Thoracic aorta (tissue), 2 donors: ENCODE data around the gene ABCB9. TPM values are rescaled to one million over a fixed set of nuclear protein-coding genes. Genes with fewer than 3 reads are reported as not detected.

Experiments
- ATAC-seq: fragments of 150-250 bp; one replicate; pipeline ENCODE4 v1.8.0; 2017; ENCODE audit warnings: low read depth; ENCODE audit not compliant: insufficient number of reproducible peaks, low FRiP score
- DNase-seq: peaks from one replicate; pipeline ENCODE4 v3.0.0-alpha.2; 2020; ENCODE audit warnings: low spot score
- H3K27ac ChIP-seq, 2 donors: fragments of 200-600 bp; sonication (generic); 1 replicate in 1 of 2; 2 replicates in 1 of 2; pipeline ENCODE4 v1.5.1; 2016; ENCODE audit warnings: mild to moderate bottlenecking in 2 of 2, moderate library complexity in 2 of 2
- H3K27me3 ChIP-seq: fragments of 200-600 bp; sonication (generic); replicated peaks from 2 replicates; pipeline ENCODE4 v1.6.0; 2016; ENCODE audit warnings: mild to moderate bottlenecking; ENCODE audit not compliant: insufficient read depth
- H3K36me3 ChIP-seq: fragments of 200-600 bp; sonication (generic); one replicate; pipeline ENCODE4 v1.5.1; 2016
- H3K4me1 ChIP-seq, 2 donors: fragments of 200-600 bp; sonication (generic); 1 replicate in 1 of 2; 2 replicates in 1 of 2; pipeline versions ENCODE4 v1.5.1 to v1.6.0; 2016; ENCODE audit warnings: low read depth in 2 of 2, mild to moderate bottlenecking in 1 of 2; ENCODE audit not compliant: control insufficient read depth in 1 of 2
- H3K4me3 ChIP-seq: fragments of 200-600 bp; sonication (generic); 2 replicates; pipeline ENCODE4 v1.5.1; 2016; ENCODE audit warnings: mild to moderate bottlenecking
- H3K9me3 ChIP-seq: fragments of 200-600 bp; sonication (generic); 2 replicates; pipeline ENCODE4 v1.5.1; 2016
- total RNA-seq, 2 donors: library from RNA; depleted of rRNA; stranded (reverse); fragments of >200 nt; gene quantifications; one replicate each; pipeline versions ENCODE4 v1.1.0 to v1.2.3, GENCODE V29; 2016
- TF ChIP-seq, protein P1 (sequence below): fragments of 200-600 bp; sonication (generic); IDR thresholded peaks from one replicate; pipeline ENCODE4 v1.5.1; 2019; ENCODE audit warnings: antibody characterized with exemption

The ABCB9 gene
- total RNA-seq, 2 donors from 2014 or later = 6.3 to 7.0 TPM

DNA sequence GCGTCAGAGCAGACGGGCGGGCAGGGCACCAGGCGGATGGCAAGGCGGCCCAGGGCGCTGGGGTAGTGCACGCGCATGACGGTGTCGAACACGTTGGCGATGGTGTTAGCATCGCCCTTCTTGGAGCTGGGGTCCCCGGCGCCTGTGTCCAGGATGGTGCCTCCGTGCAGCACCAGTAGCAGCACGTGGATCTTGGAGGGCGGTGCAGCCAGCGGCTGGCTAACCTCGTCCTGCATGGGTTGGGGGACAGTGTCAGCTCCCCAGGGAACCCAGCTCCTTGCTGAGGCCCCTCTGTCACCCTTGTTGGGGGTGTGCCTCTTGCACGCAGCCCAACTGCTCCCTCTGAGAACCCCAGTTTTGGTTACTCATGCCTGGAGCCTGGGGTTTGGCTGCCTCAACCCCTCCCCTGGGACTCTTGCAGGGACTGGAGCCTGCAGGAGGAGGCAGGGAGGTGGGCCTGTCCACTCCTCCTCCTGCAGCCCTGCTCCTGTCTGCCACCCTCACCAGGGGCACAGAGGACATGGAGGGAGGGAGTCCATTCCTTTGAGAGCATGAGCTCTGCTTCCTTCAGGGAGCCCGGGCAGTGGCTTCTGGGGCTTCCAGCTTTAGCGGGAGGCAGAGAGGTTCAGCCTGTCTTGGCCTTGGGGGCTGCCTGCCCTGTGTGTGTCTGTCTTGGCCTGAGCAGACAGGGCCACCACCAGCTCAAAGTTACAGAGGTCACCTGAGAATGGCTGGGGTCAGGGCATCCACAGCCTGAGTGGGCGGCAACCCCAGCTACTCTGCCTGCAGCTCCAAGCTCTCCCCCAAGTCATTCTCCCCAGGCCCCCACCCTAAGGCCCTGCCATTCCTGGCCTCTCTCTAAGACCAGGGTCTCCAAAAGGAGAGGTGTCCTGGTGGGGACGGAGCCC lies 31.3 kb upstream of the ABCB9 start:
- Histone ChIP-seq H3K27ac (no peak overlapping the region), H3K36me3 (peaks cover 4% of the 10 kb centered on the region), H3K9me3 (no peaks in the 10 kb centered on the region), H3K27me3 (no peaks in the 10 kb centered on the region), H3K4me3 (no peak overlapping the region), H3K4me1 (no peaks in the 10 kb centered on the region)
- DNase-seq = no peak
- TF ChIP-seq, protein P1, sequence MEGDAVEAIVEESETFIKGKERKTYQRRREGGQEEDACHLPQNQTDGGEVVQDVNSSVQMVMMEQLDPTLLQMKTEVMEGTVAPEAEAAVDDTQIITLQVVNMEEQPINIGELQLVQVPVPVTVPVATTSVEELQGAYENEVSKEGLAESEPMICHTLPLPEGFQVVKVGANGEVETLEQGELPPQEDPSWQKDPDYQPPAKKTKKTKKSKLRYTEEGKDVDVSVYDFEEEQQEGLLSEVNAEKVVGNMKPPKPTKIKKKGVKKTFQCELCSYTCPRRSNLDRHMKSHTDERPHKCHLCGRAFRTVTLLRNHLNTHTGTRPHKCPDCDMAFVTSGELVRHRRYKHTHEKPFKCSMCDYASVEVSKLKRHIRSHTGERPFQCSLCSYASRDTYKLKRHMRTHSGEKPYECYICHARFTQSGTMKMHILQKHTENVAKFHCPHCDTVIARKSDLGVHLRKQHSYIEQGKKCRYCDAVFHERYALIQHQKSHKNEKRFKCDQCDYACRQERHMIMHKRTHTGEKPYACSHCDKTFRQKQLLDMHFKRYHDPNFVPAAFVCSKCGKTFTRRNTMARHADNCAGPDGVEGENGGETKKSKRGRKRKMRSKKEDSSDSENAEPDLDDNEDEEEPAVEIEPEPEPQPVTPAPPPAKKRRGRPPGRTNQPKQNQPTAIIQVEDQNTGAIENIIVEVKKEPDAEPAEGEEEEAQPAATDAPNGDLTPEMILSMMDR = no peak
- no peak for ATAC-seq

DNA sequence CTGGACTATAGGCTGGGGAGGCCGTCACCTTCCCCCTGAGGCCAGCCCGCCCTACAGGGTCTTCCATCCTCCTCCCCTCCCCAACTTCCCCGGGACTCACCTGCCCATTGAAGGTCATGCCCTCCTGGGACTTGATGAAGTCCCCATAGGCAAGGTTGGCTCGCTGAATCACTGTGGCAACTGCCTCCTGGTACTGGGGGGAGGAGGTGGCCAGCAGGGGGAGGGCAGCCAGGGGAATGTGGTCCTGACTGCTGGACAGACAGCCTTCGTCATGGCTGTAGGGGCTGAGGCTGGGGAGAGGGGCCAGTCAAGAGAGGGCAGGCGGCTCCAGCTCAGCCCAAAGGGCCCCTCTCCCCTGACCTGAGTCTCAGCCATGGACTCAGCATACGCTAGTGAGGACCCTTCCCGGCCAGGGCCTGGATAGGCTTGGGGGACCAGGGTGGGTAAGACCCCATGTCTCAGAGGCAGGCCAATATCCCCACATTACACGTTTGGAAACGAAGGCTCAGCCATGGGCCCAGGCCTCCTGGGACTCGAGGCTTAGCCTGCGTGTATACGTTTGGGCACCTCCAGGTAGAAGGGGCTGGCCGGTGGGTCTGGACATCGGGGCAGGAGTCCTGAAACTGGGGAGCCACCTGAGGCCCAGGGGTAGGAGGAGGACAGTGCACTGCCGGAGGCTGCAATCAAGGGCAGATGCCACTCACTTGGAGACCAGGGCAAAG lies 30.5 kb upstream of the ABCB9 start:
- Histone ChIP-seq H3K27me3 (no peaks in the 10 kb centered on the region), H3K9me3 (no peaks in the 10 kb centered on the region), H3K27ac (no peak overlapping the region), H3K36me3 (peaks cover 4% of the 10 kb centered on the region), H3K4me1 (no peaks in the 10 kb centered on the region), H3K4me3 (no peak overlapping the region)
- DNase-seq (no peak), ATAC-seq (no peak)
- TF ChIP-seq, protein P1 = no peak

DNA sequence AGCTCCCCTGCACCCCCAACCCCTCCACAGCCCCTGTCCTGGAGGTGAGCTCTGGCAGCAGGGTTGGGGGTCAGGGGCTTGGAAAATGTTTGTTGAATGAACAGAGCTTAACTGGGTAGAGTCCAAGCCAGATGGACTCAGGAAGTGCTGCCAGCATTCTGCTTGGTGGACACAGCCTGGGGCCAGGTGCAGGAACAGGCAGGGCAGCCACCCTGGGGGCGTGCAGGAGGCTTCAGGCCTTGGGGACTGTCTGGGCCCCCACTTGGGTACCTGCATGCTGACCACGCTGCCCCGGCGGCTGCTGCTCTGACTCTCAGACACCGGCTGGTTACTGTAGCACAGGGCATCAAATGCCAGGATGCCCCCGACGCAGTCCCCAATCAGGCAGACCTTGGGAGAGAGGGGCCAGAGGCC lies 29.9 kb upstream of the ABCB9 start:
- Histone ChIP-seq H3K4me1 (no peaks in the 10 kb centered on the region), H3K27me3 (no peaks in the 10 kb centered on the region), H3K9me3 (no peaks in the 10 kb centered on the region), H3K4me3 (no peak overlapping the region), H3K36me3 (peaks cover 4% of the 10 kb centered on the region), H3K27ac (no peak overlapping the region)
- DNase-seq (no peak), ATAC-seq (no peak)
- TF ChIP-seq, protein P1 = no peak

- no peak for DNase-seq
- no peak overlapping the region for H3K4me3 ChIP-seq
- ATAC-seq = no peak
- no peaks in the 10 kb centered on the region for H3K9me3 ChIP-seq
- no peaks in the 10 kb centered on the region for H3K27me3 ChIP-seq
- no peak overlapping the region for H3K27ac ChIP-seq
- no peaks in the 10 kb centered on the region for H3K4me1 ChIP-seq
- TF ChIP-seq, protein P1 = no peak
- H3K36me3 ChIP-seq = peaks cover 4% of the 10 kb centered on the region
These were observed 29.4 kb upstream of the ABCB9 start for GRCh38 chr12:122995503-122996187.
